ENCODE results near the gene VCP.
"Not testable (repeated sequence)": the region's sequence is repeated elsewhere in the genome, so short reads cannot be mapped to it uniquely, and the experiment has no call there.

The VCP gene

DNA sequence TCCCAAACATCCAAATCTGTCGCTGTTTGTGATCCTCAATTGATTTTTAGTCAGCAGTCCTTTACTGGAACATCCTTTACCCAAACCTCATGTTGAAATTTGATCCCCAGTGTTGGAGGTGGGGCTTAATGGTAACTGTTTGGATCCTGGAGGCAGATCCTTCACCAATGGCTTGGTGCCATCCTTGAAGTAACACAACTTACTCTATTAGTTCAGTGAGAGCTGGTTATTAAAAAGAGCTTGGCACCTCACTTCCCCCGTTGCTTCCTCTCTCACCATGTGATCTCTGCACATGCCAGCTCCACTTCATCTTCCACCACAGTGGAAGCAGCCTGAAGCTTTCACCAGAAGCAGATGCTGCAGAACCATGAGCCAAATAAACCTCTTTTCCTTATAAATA, 42.6 kb downstream of the VCP start:
- no peak overlapping the region for H3K4me3 Mint-ChIP-seq
- no peak overlapping the region for H3K27ac Mint-ChIP-seq
- peaks cover 6 to 15% of the 10 kb centered on the region in 2 donors for H3K36me3 Mint-ChIP-seq
- no peaks in the 10 kb centered on the region for H3K9me3 Mint-ChIP-seq
- ATAC-seq (replicated peaks) (no peak), DNase-seq (no peak)
- H3K27me3 Mint-ChIP-seq: no peaks in the 10 kb centered on the region
- no peaks in the 10 kb centered on the region for H3K4me1 Mint-ChIP-seq

DNA sequence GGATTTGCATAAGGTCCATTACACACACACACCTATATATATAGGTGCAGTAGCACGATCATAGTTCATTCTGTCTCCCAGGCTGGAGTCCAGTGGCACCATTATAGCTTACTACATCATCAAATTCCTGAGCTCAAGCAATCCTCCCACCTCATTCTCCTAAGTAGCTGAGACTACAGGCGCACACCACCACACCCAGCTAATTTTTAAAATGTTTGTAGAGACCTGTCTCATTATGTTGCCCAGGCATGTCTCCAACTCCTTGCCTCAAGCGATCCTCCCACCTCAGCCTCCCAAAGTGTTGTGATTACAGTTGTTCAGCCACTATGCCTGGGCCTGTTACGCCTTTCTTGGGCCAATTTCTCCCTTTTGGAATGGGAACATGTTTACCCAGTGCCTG, 43.2 kb downstream of the VCP start:
- H3K36me3 Mint-ChIP-seq: peaks cover 6 to 15% of the 10 kb centered on the region in 2 donors
- H3K27me3 Mint-ChIP-seq: no peaks in the 10 kb centered on the region
- H3K27ac Mint-ChIP-seq: no peak overlapping the region
- ATAC-seq (replicated peaks): no peak
- no peak for DNase-seq
- H3K9me3 Mint-ChIP-seq: no peaks in the 10 kb centered on the region
- H3K4me3 Mint-ChIP-seq: no peak overlapping the region
- no peaks in the 10 kb centered on the region for H3K4me1 Mint-ChIP-seq

DNA sequence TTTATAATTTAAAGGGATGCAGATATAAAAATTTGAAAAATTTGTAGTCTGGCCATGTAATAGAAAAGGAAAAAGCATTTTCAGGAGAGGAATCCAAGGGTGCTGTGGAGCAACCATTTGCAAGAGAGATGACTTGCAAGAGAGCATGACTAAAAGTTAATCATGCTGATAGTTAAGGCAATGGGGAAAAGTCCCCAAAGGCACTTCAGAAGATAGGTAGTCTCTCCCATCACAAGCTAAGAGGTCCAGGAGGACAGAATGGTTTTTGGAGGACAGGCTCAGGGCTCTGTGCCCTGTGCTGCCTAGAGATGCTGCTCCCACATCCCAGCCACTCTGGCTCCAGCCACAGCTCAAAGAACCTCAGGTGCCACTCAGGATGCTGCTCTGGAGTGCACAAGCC, 44.1 kb downstream of the VCP start:
- Mint-ChIP-seq H3K27me3 (no peaks in the 10 kb centered on the region), H3K4me3 (no peak overlapping the region), H3K27ac (no peak overlapping the region), H3K4me1 (peaks cover 3 to 8% of the 10 kb centered on the region in 2 donors), H3K9me3 (no peaks in the 10 kb centered on the region), H3K36me3 (peaks cover 10 to 22% of the 10 kb centered on the region in 2 donors)
- DNase-seq (no peak), ATAC-seq (replicated peaks) (no peak)

DNA sequence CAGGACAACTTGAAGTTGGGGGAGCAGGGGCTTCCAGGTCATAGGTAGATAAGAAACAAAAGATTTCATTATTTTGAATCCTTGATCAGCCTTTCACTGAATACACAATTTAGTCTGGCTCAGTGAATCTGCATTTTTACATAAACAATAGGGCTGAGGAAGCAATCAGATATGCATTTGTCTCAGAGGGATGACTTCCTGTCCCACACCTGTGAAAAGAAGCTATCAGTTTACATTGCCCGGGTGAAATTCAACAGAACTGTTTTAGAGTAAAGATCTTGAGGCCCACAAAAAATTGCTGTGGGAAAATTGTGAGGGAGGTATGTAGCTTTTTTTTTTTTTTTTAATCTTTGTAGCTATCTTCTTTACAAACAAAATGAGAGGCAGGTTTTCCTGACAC, 44.6 kb downstream of the VCP start:
- Mint-ChIP-seq H3K36me3 (peaks cover 10 to 23% of the 10 kb centered on the region in 2 donors), H3K27me3 (no peaks in the 10 kb centered on the region), H3K27ac (no peak overlapping the region), H3K4me3 (no peak overlapping the region), H3K4me1 (peaks cover 4 to 10% of the 10 kb centered on the region in 2 donors), H3K9me3 (no peaks in the 10 kb centered on the region)
- DNase-seq (no peak), ATAC-seq (replicated peaks) (no peak)

DNA sequence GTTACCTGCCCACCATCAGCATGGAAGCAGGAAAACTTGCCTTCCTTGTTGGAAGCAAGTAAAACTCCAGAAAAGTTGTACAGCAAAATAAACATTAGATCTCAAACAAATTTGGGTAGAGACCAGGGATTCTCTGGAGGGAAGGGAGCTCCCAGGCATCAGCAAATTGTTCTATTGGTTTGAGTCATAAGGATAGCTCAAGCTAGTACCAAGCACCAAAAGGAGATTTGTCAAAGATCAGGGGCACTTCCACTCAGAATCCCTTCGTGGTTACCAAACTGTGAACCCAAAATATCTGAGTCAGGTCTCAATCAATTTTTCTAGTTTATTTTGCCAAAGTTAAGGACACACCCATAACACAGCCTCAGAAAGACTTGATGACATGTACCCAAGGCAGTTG, 45.1 kb downstream of the VCP start:
- no peak for ATAC-seq (replicated peaks)
- DNase-seq: no peak
- Mint-ChIP-seq H3K36me3 (peaks cover 10 to 23% of the 10 kb centered on the region in 2 donors), H3K27ac (no peak overlapping the region), H3K4me1 (peaks cover 7 to 10% of the 10 kb centered on the region in 2 donors), H3K9me3 (no peaks in the 10 kb centered on the region), H3K4me3 (no peak overlapping the region), H3K27me3 (no peaks in the 10 kb centered on the region)

DNA sequence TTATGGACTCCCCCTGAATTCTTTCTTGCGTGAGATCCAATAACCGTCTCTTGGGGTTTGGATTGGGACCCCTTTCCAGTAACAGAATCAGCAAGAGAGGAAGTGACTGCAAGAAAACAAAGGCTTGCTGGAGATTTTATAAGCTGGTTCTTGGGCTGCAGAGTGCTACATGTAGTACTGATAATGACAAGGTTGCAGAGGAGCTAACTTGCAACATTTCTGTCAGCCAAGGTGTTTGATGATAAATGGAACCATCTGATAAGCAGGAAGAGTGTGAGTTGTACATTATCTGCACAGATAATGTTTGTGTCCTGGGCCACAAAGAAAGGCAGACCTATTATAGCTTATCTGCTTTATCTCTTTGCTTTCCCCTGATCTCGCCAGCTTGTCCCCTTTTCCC, 45.8 kb downstream of the VCP start:
- Mint-ChIP-seq H3K4me3 (no peak overlapping the region), H3K9me3 (no peaks in the 10 kb centered on the region), H3K4me1 (peaks cover 7 to 10% of the 10 kb centered on the region in 2 donors), H3K36me3 (peaks cover 13 to 27% of the 10 kb centered on the region in 2 donors), H3K27me3 (no peaks in the 10 kb centered on the region), H3K27ac (no peak overlapping the region)
- no peak for DNase-seq
- no peak for ATAC-seq (replicated peaks)

DNA sequence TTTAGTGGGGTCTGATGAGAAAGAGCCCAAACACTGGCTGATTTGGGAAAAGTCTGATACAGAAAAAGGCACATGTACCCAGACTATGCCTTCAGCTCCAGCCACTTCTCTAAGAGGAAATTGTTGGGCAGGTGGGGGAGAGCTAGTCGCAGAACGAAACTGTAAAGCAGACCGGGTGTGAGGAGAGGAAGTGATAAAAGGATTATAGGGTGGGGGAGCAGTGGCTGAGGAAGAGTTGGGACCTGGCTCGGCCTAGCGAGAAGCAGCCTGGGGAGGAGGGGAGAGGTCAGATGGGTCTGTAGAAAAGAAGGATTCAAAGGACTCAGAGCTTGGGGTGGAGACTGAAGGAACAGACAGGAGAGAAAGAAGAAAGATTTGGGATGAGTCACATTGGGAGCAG, 49.0 kb downstream of the VCP start:
- Mint-ChIP-seq H3K27ac (peak overlapping the region; percentile 4), H3K36me3 (peaks cover 17 to 29% of the 10 kb centered on the region in 2 donors), H3K4me1 (peaks cover 7 to 10% of the 10 kb centered on the region in 2 donors), H3K4me3 (peak overlapping the region in 1 of 2 donors; percentile 10)
- H3K27me3 Mint-ChIP-seq, H3K9me3 Mint-ChIP-seq, DNase-seq: not testable (repeated sequence)
- ATAC-seq (replicated peaks): peak in 1 of 2 donors; percentile 56

DNA sequence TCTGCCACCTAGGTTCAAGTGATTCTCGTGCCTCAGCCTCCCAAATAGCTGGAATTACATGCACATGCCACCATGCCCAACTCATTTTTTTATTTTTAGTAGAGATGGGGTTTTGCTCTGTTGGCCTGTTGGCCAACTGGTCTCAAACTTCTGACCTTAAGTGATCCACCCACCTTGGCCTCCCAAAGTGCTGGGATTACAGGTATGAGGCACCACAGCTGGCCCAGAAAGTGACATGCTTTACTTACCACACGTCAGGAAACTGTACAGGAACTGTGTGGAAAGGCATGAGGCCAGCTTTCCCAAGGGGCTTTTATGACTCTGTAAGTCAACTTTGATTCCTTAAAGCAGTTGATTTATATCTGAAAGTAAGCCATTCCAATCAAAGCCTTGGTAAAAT, 57.9 kb downstream of the VCP start:
- no peak overlapping the region for H3K4me3 Mint-ChIP-seq
- H3K9me3 Mint-ChIP-seq: peaks cover 10% of the 10 kb centered on the region in 2 donors
- ATAC-seq (replicated peaks) (no peak), DNase-seq (no peak)
- no peak overlapping the region for H3K27ac Mint-ChIP-seq
- H3K27me3 Mint-ChIP-seq: no peaks in the 10 kb centered on the region
- H3K4me1 Mint-ChIP-seq: no peaks in the 10 kb centered on the region
- H3K36me3 Mint-ChIP-seq: peaks cover 32 to 42% of the 10 kb centered on the region in 2 donors

DNA sequence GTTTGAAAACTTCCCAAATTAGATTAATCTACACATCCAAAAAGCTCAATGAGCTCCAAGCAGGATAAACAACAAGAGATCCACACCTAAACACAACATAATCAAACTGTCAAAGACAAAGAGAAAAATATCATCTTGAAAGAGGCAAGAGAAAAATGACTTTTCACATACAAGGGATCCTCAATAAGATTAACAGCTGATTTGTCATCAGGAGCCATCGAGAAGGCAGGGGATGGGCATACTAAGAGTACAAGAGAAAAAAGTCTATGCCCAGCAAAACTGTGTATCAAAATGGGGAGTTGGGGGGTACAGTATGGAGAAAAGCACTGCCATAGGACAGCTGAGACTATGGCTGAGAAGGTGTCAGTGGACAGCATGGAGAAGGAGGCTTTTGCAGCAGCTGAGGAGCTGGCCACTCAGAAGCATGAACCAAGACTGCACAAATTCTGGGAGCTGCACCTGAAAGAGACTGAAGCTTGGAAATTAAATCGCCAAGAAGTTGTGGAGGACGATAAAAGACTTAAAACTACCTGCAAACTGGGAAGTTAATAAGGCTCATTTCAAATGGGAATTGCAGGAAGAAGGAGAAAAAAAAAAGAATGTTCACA, 62.0 kb downstream of the VCP start:
- Mint-ChIP-seq H3K27me3 (no peaks in the 10 kb centered on the region), H3K9me3 (peaks cover 10 to 17% of the 10 kb centered on the region in 2 donors), H3K4me3 (no peak overlapping the region), H3K36me3 (peaks cover 43 to 59% of the 10 kb centered on the region in 2 donors), H3K27ac (no peak overlapping the region), H3K4me1 (no peaks in the 10 kb centered on the region)
- no peak for DNase-seq
- no peak for ATAC-seq (replicated peaks)
